Aorta (tissue), 5 donors: ENCODE measurements around the gene ABHD12. TPM values are rescaled to one million over a fixed set of nuclear protein-coding genes. Genes with fewer than 3 reads are reported as not detected.

ENCODE experiments used
- ATAC-seq: fragments of 200-7000 bp; cut with Tn5 transposase; one replicate; pipeline ENCODE4 v1.9.1; 2022; ENCODE audit warnings: moderate library complexity; ENCODE audit not compliant: low FRiP score
- DNase-seq, 2 donors: peaks; one replicate each; pipeline ENCODE4 v3.0.0-alpha.2; 2020
- H3K27ac ChIP-seq, 2 donors: one replicate each; pipeline ENCODE4 v1.5.1; 2013; ENCODE audit warnings: low read length in 2 of 2, mild to moderate bottlenecking in 2 of 2, moderate library complexity in 2 of 2, control low read depth in 1 of 2, inconsistent platforms in 1 of 2, low read depth in 1 of 2
- H3K27me3 ChIP-seq, 2 donors: one replicate each; pipeline ENCODE4 v1.6.1; 2013; ENCODE audit warnings: control low read depth in 1 of 2, low read length in 1 of 2, mild to moderate bottlenecking in 1 of 2, moderate library complexity in 1 of 2; ENCODE audit not compliant: insufficient read depth in 2 of 2, control insufficient read depth in 1 of 2
- H3K36me3 ChIP-seq, 2 donors: one replicate each; pipeline ENCODE4 v1.6.1; 2013; ENCODE audit warnings: control low read depth in 1 of 2, low read length in 1 of 2, mild to moderate bottlenecking in 1 of 2; ENCODE audit not compliant: insufficient read depth in 2 of 2, control insufficient read depth in 1 of 2
- H3K4me1 ChIP-seq, 2 donors: one replicate each; pipeline ENCODE4 v1.6.1; 2013; ENCODE audit warnings: low read length in 2 of 2, control low read depth in 1 of 2, mild to moderate bottlenecking in 1 of 2, moderate library complexity in 1 of 2; ENCODE audit not compliant: insufficient read depth in 2 of 2, control insufficient read depth in 1 of 2
- H3K4me3 ChIP-seq, 2 donors: one replicate each; pipeline ENCODE4 v1.5.1; 2013; ENCODE audit warnings: low read length in 2 of 2, control low read depth in 1 of 2, mild to moderate bottlenecking in 1 of 2
- H3K9me3 ChIP-seq: one replicate; pipeline ENCODE4 v1.6.1; 2013; ENCODE audit warnings: mild to moderate bottlenecking, low read length; ENCODE audit not compliant: control insufficient read depth
- WGBS, 2 donors: extraction: QIAGEN DNeasy Blood & Tissue Kit; methylation state at CpG; one replicate each; pipeline ENCODE4 v1.1.7; 2013; 5-methylcytosine and 5-hydroxymethylcytosine counted together
- intact Hi-C, 2 donors: fragments of 100-400 bp; cut with DNase I; formaldehyde crosslinking; loops; one replicate each; pipeline versions ENCODE4 v1.14.2 to v1.15.0; 2022
- polyA plus RNA-seq, 2 donors: library from polyadenylated mRNA; stranded (reverse); fragments of 200-250 nt; gene quantifications; one replicate each; pipeline ENCODE4 v1.2.3, GENCODE V29; 2013
- total RNA-seq, 2 donors: library from RNA; stranded (reverse); fragmentation: NEBNext Ultra II Directional; extraction: Animal tissue kit (Norgen Biotek cat#: 25700); gene quantifications; one replicate each; pipeline ENCODE4 v1.2.1, GENCODE V29; 2021
- donor health status: healthy with polysubstance abuse.
- donor health status: Bipolar disorder and iron deficiency.
- donor health status: DM: no; HTN: no; CAD: no.
- donor health status: DM: no; HTN: no; CAD: no.
- donor health status: DM: yes; HTN: yes; CAD: no.

ABHD12 gene
- total and polyA plus RNA-seq, 4 donors = 26.2 to 32.3 (median 29.1) TPM

DNA sequence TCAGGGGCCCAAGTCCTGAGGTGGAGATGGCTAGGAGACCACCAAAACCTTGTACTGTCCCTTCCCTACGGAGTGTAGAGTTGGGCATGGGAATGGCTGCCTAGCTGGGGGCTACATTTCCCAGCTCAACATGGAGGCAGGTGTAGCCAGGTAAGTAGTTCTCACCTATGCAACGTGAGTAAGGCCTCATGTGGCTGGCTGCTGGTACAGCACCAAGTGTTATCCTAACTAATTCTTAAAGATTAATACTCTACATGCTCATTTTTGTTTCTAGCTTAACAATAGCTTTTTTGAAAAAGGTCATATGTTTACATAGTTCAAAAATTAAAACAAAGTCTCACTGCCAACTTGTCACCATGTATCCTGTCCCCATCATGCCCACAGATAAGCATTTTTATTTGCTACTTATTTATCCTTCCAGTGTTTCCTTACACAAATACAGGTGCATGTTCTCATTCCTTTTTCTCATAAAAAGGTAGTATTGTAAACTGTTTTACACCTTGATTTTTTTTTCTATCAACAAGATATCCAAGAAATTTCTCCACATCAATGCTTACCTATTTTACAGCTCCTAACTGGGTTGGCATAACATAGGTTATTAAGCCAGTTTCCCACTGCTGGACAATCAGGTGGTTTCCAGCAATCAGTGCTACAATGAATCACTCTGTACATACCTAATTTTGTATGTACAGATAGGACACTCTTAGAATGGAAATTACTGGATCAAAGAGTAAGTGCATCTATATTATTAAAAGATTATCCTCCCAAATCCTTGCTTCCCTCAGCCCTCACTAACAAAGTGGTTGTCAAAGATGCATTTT lies 25.5 kb downstream of the ABHD12 start:
- ATAC-seq (no peak), DNase-seq (no peak)
- no peaks in the 10 kb centered on the region for H3K9me3 ChIP-seq
- H3K36me3 ChIP-seq = no peaks in the 10 kb centered on the region
- no peaks in the 10 kb centered on the region for H3K27me3 ChIP-seq
- H3K27ac ChIP-seq = no peak overlapping the region
- H3K4me1 ChIP-seq = no peaks in the 10 kb centered on the region
- 82 to 84% methylated on average over 2 of the region's 2 CpGs for WGBS, 2 donors
- intact Hi-C loops = no loop called here
- H3K4me3 ChIP-seq = no peak overlapping the region

- no peaks in the 10 kb centered on the region for H3K9me3 ChIP-seq
- no peaks in the 10 kb centered on the region for H3K27me3 ChIP-seq
- intact Hi-C loops = no loop called here
- no peak overlapping the region for H3K4me3 ChIP-seq
- ATAC-seq = no peak
- 84% methylated on average over 3 of the region's 3 CpGs for WGBS, 2 donors
- no peak overlapping the region for H3K27ac ChIP-seq
- no peaks in the 10 kb centered on the region for H3K36me3 ChIP-seq
- no peak for DNase-seq
- no peaks in the 10 kb centered on the region for H3K4me1 ChIP-seq
These were observed 26.4 kb downstream of the ABHD12 start for GRCh38 chr20:25364180-25364788.

GRCh38 chr20:25361287-25361683 lies 29.4 kb downstream of the ABHD12 start:
- WGBS, 2 donors = 60 to 72% methylated on average over 6 of the region's 6 CpGs
- Histone ChIP-seq H3K4me1 (no peaks in the 10 kb centered on the region), H3K36me3 (no peaks in the 10 kb centered on the region), H3K9me3 (no peaks in the 10 kb centered on the region), H3K27ac (no peak overlapping the region), H3K27me3 (no peaks in the 10 kb centered on the region), H3K4me3 (no peak overlapping the region)
- ATAC-seq (no peak), DNase-seq (no peak)
- intact Hi-C loops = no loop called here

- no peaks in the 10 kb centered on the region for H3K9me3 ChIP-seq
- H3K4me1 ChIP-seq = no peaks in the 10 kb centered on the region
- no peak overlapping the region for H3K27ac ChIP-seq
- no peaks in the 10 kb centered on the region for H3K27me3 ChIP-seq
- ATAC-seq = no peak
- WGBS, 2 donors = 65 to 66% methylated on average over 10 of the region's 10 CpGs
- peak in 1 of 2 donors; percentile 49 for DNase-seq
- intact Hi-C loops = no loop called here
- no peaks in the 10 kb centered on the region for H3K36me3 ChIP-seq
- H3K4me3 ChIP-seq = no peak overlapping the region
These were observed 29.9 kb downstream of the ABHD12 start for GRCh38 chr20:25360631-25361286.

DNA sequence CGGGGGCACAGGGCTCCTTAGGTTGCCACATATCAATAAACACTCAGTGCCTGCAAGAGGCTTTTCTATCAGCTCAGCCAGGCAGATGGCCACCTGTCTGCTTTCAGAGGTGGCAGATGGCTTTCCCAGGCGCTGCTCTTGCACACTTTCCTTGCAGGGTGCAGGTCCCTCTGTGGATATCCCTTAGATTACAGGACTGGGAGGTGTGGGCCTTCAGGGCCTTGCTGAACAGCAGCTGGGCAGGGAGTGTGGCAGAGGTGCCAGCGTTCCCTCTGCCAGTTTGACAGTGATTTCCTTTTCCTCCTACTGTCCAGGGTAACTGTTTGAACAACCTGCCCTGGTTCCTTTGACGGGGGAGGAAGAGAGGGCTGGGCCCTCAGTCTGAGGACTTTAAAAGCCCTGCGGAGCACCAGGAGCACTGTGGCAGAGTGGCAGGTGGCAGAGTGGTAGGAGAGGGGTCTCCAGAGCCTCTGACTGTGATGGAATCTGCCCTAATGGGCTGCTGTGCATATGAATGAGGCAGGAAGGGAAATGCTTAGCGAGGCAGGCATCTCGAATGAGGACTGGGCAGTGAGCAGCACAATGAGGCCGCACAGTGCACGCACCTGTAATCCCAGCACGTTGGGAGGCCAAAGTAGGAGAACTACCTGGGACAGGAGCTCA lies 34.2 kb downstream of the ABHD12 start:
- ATAC-seq (peak; percentile 41), DNase-seq (no peak)
- H3K4me3 ChIP-seq = no peak overlapping the region
- H3K27ac ChIP-seq = no peak overlapping the region
- intact Hi-C loops = no loop called here
- WGBS, 2 donors = 76 to 81% methylated on average over 10 of the region's 10 CpGs
- no peaks in the 10 kb centered on the region for H3K27me3 ChIP-seq
- H3K9me3 ChIP-seq = no peaks in the 10 kb centered on the region
- H3K36me3 ChIP-seq = no peaks in the 10 kb centered on the region
- no peaks in the 10 kb centered on the region for H3K4me1 ChIP-seq

GRCh38 chr20:25355866-25356265 lies 34.8 kb downstream of the ABHD12 start:
- WGBS, 2 donors = 97% methylated on average over 2 of the region's 2 CpGs
- no peak overlapping the region for H3K4me3 ChIP-seq
- H3K27ac ChIP-seq = no peak overlapping the region
- no peaks in the 10 kb centered on the region for H3K9me3 ChIP-seq
- ATAC-seq = no peak
- H3K36me3 ChIP-seq = no peaks in the 10 kb centered on the region
- no peak for DNase-seq
- H3K27me3 ChIP-seq = no peaks in the 10 kb centered on the region
- intact Hi-C loops = no loop called here
- no peaks in the 10 kb centered on the region for H3K4me1 ChIP-seq

DNA sequence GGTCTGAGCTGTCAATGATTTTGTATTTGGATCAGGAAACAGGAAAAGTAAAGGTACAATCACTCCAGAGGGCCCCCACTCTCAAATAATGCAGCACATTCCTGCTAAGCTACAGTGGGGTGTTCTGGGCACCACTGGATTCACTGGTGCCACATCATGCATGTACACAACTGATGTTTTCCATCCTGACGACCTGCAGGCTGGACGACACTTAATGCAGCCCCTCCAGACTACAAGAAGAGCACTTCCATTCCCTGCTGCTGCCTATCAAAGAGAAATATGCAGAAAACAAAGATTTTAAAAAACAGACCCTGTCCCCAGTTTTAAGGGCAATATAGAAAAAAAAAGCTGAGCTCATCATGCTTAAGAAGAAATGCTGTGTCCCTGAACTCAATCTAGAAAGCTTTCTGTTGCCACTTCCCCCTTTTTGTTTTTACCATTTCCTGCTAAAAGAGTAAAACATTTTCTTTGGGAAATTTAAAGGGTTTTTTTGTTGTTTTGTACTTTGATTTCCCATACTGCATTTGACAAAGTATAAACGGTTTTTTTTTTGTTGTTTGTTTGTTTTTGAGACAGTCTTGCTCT lies 35.5 kb downstream of the ABHD12 start:
- DNase-seq = no peak
- H3K9me3 ChIP-seq = no peaks in the 10 kb centered on the region
- ATAC-seq = no peak
- no peak overlapping the region for H3K4me3 ChIP-seq
- H3K27me3 ChIP-seq = no peaks in the 10 kb centered on the region
- intact Hi-C loops = no loop called here
- H3K27ac ChIP-seq = no peak overlapping the region
- H3K4me1 ChIP-seq = no peaks in the 10 kb centered on the region
- WGBS, 2 donors = 62 to 65% methylated on average over 3 of the region's 3 CpGs
- no peaks in the 10 kb centered on the region for H3K36me3 ChIP-seq
